GM12872 (cell line): ENCODE measurements around the gene MAP2K7.

Source experiments
- TF ChIP-seq, protein P1 (sequence below): IDR thresholded peaks from 3 replicates; pipeline ENCODE4 v1.5.1; 2011; ENCODE audit warnings: low read depth, mild to moderate bottlenecking, low read length, moderate library complexity; ENCODE audit not compliant: insufficient read depth

MAP2K7 gene

DNA sequence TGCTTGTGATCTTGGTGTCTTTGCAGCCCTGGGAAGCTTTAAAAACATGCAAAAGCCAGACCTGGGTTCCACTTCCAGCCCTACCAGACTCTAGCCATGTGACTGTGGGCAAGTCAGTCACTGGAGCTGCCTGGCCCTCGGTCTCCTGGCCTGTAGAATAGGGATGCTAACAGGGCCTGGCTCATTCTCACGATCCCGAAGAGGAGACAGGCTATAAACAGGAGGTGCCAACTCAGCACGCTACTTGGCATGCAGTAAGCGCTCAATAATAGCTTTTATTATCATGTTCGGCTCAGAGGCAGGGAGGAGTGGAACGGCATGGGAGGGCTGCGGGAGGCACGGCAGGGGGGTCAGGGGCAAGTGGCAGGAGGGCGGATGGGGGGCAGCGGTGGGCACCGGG, 20.6 kb downstream of the MAP2K7 start:
- TF ChIP-seq, protein P1, sequence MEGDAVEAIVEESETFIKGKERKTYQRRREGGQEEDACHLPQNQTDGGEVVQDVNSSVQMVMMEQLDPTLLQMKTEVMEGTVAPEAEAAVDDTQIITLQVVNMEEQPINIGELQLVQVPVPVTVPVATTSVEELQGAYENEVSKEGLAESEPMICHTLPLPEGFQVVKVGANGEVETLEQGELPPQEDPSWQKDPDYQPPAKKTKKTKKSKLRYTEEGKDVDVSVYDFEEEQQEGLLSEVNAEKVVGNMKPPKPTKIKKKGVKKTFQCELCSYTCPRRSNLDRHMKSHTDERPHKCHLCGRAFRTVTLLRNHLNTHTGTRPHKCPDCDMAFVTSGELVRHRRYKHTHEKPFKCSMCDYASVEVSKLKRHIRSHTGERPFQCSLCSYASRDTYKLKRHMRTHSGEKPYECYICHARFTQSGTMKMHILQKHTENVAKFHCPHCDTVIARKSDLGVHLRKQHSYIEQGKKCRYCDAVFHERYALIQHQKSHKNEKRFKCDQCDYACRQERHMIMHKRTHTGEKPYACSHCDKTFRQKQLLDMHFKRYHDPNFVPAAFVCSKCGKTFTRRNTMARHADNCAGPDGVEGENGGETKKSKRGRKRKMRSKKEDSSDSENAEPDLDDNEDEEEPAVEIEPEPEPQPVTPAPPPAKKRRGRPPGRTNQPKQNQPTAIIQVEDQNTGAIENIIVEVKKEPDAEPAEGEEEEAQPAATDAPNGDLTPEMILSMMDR = no peak

DNA sequence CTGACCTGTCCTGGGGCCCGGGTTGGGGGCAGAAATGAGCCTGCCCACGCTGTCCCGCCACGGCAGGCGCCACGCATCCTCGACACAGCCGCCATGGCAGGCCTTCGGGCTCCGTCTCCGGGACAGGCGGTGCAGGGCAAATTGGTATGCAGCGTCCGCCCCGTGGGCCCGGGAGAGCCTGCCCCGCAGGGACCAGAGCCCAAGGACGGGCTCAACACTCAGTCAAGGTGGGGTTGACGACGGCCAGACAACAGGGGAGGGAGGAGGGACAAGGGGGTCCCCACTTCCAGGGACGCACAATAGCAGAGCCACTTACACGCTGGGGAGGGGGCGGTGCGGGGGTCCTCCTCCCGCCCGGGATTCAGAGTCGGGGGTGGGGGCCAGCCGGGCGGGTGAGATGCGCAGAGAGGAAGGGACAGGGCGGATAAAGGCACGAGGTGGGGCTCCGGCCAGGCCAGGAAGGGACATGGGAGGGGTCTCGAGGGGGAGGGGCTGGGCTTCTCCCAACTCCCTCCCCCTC, 21.0 kb downstream of the MAP2K7 start:
- TF ChIP-seq, protein P1 = no peak

DNA sequence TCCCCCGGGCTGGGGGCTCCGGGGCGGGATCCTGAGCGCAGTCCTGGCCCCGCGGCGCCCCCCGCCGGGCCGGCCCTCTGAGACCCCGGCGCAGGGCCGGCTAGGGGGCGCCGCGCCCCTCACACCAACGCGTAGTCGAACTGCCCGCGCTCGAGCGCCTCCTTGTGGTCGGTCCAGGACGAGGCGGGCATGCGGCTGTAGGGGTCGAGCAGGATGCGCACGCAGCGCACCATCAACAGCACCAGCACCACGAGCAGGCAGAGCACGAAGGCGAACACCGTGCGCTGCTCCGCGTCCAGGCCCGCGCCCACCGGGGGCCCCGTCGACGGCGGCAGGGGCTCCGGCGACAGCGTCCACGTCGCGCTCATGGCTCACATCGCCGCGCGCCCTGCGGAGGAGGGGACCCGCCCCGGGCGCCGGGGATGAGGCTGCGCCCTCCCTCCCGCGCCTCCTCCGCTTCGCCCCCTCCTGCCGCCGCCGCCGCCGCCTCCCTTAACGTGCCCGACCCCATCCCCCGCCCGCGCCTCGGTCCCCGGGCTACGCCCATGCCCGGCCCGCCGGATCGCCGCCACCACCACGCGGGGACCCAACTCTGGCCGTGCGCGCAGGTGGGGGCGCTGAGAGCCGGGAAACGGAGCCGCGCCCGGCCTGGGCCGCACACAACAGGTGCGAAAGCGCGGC, 21.6 kb downstream of the MAP2K7 start:
- TF ChIP-seq, protein P1 = peak; percentile 88

DNA sequence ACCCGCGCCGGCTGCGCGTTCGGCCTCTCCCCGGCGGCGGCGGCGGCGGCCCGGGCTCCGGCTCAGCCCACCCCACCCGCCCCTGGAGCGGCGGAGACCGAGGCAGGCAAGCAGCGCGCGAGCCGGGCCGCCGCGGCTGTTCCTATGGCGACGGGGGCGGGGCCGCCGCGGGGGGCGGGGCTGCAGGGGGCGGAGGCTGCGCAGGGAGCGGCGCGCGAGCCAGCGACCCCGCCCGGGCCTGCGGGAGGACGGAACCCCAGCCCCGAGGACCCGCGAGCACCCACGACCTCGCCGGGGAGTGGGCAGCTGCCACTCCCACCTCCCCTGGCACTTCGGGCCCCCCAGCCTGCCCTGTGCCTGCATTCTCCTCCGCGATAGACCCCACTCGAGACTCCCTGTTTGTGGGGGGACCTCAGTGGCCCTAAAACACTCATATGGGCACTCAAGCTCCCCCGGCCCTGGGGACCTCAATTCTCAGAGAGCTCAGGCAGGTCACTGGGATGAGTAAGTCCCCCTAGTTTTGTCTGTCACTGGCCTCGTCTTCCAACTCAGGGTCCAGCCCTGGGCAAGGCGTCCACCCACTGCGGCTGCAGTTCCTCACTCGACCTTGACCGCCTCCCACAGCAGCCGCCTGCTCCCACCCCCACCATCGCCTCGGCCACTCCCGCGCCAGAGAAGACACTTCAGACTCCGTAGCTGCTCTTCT, 22.5 kb downstream of the MAP2K7 start, which contains the start of gene CTXN1:
CTXN1 (minus strand) TSS at position 115 of the 706 bp plus-strand sequence. CDS start 597 bp downstream, outside the sequence.
- TF ChIP-seq, protein P1 = no peak

DNA sequence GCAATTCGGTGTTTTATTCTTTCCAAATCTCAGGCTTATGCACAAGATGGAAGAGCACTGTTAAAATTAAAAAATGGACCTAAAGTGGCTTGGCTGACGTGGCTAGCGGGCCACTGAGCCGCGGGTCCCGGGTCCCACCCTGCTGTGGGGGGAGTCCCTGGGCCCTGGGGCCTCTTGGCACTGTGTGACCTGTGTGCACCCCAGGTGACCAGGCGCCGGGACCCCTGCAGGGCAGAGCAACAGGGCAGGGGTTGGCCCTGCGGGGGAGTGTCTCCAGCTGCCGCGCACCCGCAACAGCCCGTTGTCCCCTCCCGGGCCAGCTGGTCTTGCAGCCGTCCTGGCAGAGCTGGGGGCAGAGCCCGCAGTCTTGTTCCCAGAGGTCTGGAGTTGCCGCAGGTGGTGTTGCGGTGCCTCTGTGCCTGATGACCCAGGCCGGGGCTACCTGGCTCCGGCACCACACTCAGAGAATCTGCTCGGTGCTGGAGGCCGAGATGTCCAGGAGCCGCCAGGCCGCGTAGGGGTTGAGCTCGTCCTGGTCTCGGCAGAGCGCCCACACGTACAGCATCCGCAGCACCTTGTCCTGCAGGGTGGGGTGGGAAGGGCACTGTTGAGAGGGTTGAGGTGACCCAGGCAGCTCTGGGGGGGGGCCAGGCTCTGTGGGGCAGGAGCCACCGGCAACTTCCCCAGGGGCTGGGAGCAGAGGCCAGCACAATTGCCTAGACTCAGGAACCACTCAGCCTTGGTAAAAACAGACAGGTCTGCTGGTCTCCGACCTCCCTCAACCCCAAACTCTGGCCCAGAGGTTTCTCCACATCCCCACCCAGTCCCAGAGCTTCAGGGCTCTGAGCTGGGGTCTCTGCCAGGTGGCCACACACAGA, 23.3 kb downstream of the MAP2K7 start:
- TF ChIP-seq, protein P1 = no peak

DNA sequence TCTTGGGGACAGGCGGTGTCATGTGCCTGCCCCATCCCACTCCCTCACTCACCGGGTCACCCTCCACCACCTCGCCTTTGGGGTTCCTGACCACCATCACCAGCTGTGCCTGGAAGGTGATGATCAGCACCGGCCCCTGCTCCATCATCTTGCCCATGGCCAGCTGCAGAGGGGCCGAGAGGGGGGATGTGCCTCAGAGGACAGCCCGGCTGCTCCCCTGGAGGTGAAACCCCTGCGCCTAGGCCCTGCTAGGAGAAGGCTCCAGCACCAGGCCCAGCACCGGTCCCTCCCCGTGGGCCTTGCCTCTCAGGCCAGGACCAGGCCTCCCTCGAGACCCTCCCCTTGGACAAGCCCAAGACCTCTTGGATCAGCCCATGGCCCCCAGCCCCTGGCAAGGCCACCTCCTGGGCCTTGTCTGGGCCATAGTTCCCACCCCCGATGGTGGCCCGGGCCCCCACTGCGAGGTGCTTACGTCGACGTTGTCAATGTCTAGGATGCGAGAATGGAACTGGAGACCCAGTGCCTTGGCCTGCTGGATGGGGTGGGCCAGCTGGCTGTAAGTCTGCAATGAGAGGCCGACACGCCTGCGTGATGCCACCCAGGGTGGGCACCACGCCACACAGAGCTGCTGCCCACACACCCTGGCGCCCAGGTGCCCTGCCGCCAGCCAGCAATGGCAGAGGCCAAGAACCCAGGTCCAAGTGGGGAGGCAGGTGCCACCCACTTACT, 24.1 kb downstream of the MAP2K7 start:
- TF ChIP-seq, protein P1 = no peak

DNA sequence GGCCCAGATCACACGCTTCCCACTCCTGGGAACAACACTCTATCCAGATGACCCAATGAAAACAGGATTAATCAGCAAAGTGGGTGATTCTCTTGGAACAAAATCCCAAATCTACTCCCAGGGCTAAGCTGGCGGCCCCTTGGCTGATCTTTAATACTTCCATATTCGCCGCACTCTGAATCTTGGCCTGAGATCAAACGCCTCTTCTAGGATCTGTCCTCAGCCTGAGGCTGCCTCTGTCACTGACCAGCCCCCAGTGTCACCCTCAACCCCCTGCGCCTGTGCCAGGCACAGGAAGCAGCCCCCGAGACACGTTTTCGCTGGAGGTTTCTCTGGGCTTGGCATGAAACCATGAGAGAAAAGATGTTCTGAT, 24.6 kb downstream of the MAP2K7 start:
- TF ChIP-seq, protein P1 = no peak
